Heart left ventricle (tissue), 16 donors: ENCODE measurements around the gene TMEM205. TPM values are rescaled to one million over a fixed set of nuclear protein-coding genes. Genes with fewer than 3 reads are reported as not detected.

Experiments used
- ATAC-seq, 4 donors: fragments of 200-7000 bp; cut with Tn5 transposase; one replicate each; pipeline ENCODE4 v1.9.1; 2020 to 2022; ENCODE audit warnings: moderate library complexity in 4 of 4, mild to moderate bottlenecking in 3 of 4, moderate number of reproducible peaks in 1 of 4
- DNase-seq, 5 donors: peaks; one replicate each; pipeline ENCODE4 v3.0.0-alpha.2; 2020
- H3K27ac ChIP-seq, 12 donors: fragments of 200-600 bp; sonication (generic) in 4 of 12; one replicate each; pipeline versions ENCODE4 v1.5.0 to v1.8.0; 2016 to 2022; ENCODE audit warnings: mild to moderate bottlenecking in 2 of 12
- H3K27me3 ChIP-seq, 9 donors: fragments of 200-600 bp; sonication (generic) in 2 of 9; one replicate each; pipeline versions ENCODE4 v1.5.1 to v1.8.0; 2016 to 2022; ENCODE audit warnings: mild to moderate bottlenecking in 3 of 9
- H3K36me3 ChIP-seq, 9 donors: fragments of 200-600 bp; sonication (generic) in 2 of 9; one replicate each; pipeline versions ENCODE4 v1.5.0 to v1.8.0; 2018 to 2022; ENCODE audit warnings: mild to moderate bottlenecking in 2 of 9
- H3K4me1 ChIP-seq, 12 donors: fragments of 200-600 bp; sonication (generic) in 4 of 12; one replicate each; pipeline versions ENCODE4 v1.5.0 to v1.8.0; 2016 to 2022; ENCODE audit warnings: mild to moderate bottlenecking in 3 of 12
- H3K4me3 ChIP-seq, 12 donors: fragments of 200-600 bp; sonication (generic) in 4 of 12; one replicate each; pipeline versions ENCODE4 v1.5.0 to v1.8.0; 2017 to 2022; ENCODE audit warnings: mild to moderate bottlenecking in 9 of 12, moderate library complexity in 4 of 12
- H3K9me3 ChIP-seq, 12 donors: fragments of 200-600 bp; sonication (generic) in 4 of 12; one replicate each; pipeline versions ENCODE4 v1.5.0 to v1.8.0; 2016 to 2022; ENCODE audit warnings: mild to moderate bottlenecking in 1 of 12
- CTCF ChIP-seq, 12 donors: fragments of 200-600 bp; sonication (generic) in 4 of 12; IDR thresholded peaks; one replicate each; pipeline versions ENCODE4 v1.5.0 to v1.8.0; 2018 to 2022; ENCODE audit warnings: antibody characterized with exemption in 12 of 12, mild to moderate bottlenecking in 5 of 12
- POLR2A ChIP-seq, 2 donors: fragments of 450-650 bp; IDR thresholded peaks; one replicate each; pipeline ENCODE4 v1.6.1; 2017; ENCODE audit warnings: antibody characterized with exemption in 2 of 2, mild to moderate bottlenecking in 2 of 2, moderate library complexity in 2 of 2
- WGBS, 4 donors: extraction: QIAGEN DNeasy Blood & Tissue Kit in 2 of 4; methylation state at CpG; one replicate each; pipeline versions ENCODE4 v1.1.5 to v1.1.7; 2013 to 2018; 5-methylcytosine and 5-hydroxymethylcytosine counted together
- intact Hi-C, 10 donors: fragments of 100-400 bp; cut with DNase I; formaldehyde crosslinking; loops; one replicate each; pipeline versions ENCODE4 v1.11.1 to v1.14.2; 2022
- polyA plus RNA-seq, 2 donors: library from polyadenylated mRNA; stranded (reverse); fragments of 200-250 nt; gene quantifications; one replicate each; pipeline ENCODE4 v1.2.3, GENCODE V29; 2013
- total RNA-seq, 9 donors: library from RNA; depleted of rRNA in 2 of 9; stranded (reverse); fragments of >200 nt in 2 of 9; fragmentation: NEBNext Ultra II Directional in 3 of 9; extraction: Animal tissue kit (Norgen Biotek cat#: 25700) in 3 of 9; gene quantifications; one replicate each; pipeline versions ENCODE4 v1.1.0 to v1.2.4, GENCODE V29; 2016 to 2023
- donor health status: ischemic (EF 13 %, LVEDD 7.1; RV severe dilation, severe dysfunction).
- donor health status: healthy with polysubstance abuse.
- donor health status: DM: no; HTN: yes; CAD: no.
- donor health status: DM: no; HTN: no; CAD: no.
- donor health status: ischemic (EF 25% LVEDD 6.9; RV normal size, moderate dysfunction).
- donor health status: ischemic (EF 25% LVEDD 5.7; RV mildly dilated, moderate dysfunction).
- donor health status: healthy.
- donor health status: DM: yes; HTN: yes; CAD: no.
- donor health status: ischemic (EF 35%, LVEDD 5.7; RV mildly dilated, moderate dysfunction).
- donor health status: nonischemic (EF 11% LVEDD 7.7; RV severe dilation, severe dysfunction).
- donor health status: DM: yes; HTN: yes; CAD: no.
- donor health status: PGD.
- donor health status: ischemic (EF 29% LVEDD 5.4; RV normal size, mild dysfunction).
- donor health status: nonischemic (EF 23%, LVEDD 6.1; RV moderate dilation, normal function).

TMEM205 gene
- total and polyA plus RNA-seq, 11 donors = 68.3 to 372 (median 90.6) TPM

DNA sequence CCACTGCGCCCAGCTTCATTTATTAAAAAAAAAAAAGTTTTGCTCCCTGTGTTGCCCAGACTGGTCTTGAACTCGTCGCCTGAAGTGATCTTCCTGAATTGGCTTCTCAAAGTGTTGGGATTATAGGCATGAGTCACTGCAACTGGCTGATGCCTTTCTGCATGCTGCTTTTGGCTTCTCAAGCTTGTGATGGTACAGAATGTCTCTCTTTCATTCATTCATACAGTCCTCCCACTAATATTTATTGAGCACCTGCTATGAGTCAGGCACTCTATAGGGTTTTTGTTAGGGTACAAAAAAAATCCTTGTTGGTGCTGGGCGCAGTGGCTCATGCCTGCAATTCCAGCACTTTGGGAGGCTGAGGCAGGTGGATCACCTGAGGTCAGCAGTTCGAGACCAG lies 41.1 kb downstream of the TMEM205 start:
- intact Hi-C loops = loop anchor here in 1 of 10 donors (5.0 kb wide), 1 partner anchor 32 kb away; the partner anchor contains the start of gene RAB3D
- Histone ChIP-seq H3K36me3 (no peaks in the 10 kb centered on the region), H3K9me3 (no peaks in the 10 kb centered on the region), H3K4me3 (no peak overlapping the region), H3K27ac (no peak overlapping the region), H3K27me3 (no peaks in the 10 kb centered on the region), H3K4me1 (no peaks in the 10 kb centered on the region)
- TF ChIP-seq POLR2A (IDR thresholded peaks at IDR 0.05) = no peak
- no peak for TF ChIP-seq CTCF (IDR thresholded peaks at IDR 0.05)
- ATAC-seq (no peak), DNase-seq (no peak)
- WGBS, 4 donors = 84 to 96% (median 92%) methylated on average over 5 of the region's 5 CpGs

GRCh38 chr19:11300811-11301120 lies 45.3 kb downstream of the TMEM205 start:
- Histone ChIP-seq H3K36me3 (no peaks in the 10 kb centered on the region), H3K27me3 (no peaks in the 10 kb centered on the region), H3K27ac (no peak overlapping the region), H3K4me1 (peaks cover 0 to 14% (median 0%) of the 10 kb centered on the region in 12 donors), H3K4me3 (no peak overlapping the region), H3K9me3 (no peaks in the 10 kb centered on the region)
- intact Hi-C loops = loop anchor here in 1 of 10 donors (5.0 kb wide), 1 partner anchor 37 kb away; the partner anchor contains the start of gene RAB3D
- 78 to 87% (median 85%) methylated on average over 11 of the region's 11 CpGs for WGBS, 4 donors
- TF ChIP-seq CTCF (IDR thresholded peaks at IDR 0.05) = no peak
- no peak for TF ChIP-seq POLR2A (IDR thresholded peaks at IDR 0.05)
- ATAC-seq (no peak), DNase-seq (no peak)

- H3K36me3 ChIP-seq = no peaks in the 10 kb centered on the region
- TF ChIP-seq POLR2A (IDR thresholded peaks at IDR 0.05) = no peak
- no peak overlapping the region for H3K27ac ChIP-seq
- H3K9me3 ChIP-seq = no peaks in the 10 kb centered on the region
- H3K4me3 ChIP-seq = no peak overlapping the region
- H3K27me3 ChIP-seq = no peaks in the 10 kb centered on the region
- WGBS, 4 donors = 75 to 80% (median 78%) methylated on average over 8 of the region's 8 CpGs
- ATAC-seq (no peak), DNase-seq (no peak)
- intact Hi-C loops = loop anchor here (5.0 to 10.0 kb wide), 7 partner anchors 37 to 285 kb away; partner anchors contain the start of genes SWSAP1 (in 6 of the 10), ELAVL3 (in 3 of the 10), RAB3D (in 3 of the 10) and EPOR (in 1 of the 10)
- H3K4me1 ChIP-seq = peaks cover 0 to 15% (median 0%) of the 10 kb centered on the region in 12 donors
These were observed 45.9 kb downstream of the TMEM205 start for GRCh38 chr19:11299946-11300810.

DNA sequence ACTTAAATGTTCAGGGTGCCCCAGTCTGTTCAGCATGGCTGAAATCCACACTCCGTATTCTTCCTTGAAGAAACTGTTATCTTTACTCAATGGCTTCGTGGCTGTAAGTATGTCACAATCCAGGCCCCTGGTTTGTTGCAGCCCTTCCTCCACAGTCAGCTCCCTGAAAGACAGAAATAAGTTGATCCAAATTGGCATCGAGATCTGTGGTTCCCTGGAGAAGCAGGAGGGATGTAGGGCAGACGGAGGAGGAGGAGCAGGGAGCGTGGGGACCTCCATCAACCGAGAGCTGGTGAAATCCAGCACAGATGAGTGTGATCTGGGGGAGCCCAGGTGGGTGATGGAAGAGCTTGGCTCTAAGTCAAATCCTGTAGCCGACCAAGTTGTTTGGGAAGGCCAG lies 49.8 kb downstream of the TMEM205 start:
- no peak for TF ChIP-seq POLR2A (IDR thresholded peaks at IDR 0.05)
- Histone ChIP-seq H3K27me3 (no peaks in the 10 kb centered on the region), H3K36me3 (no peaks in the 10 kb centered on the region), H3K4me1 (peaks cover 0 to 32% (median 6%) of the 10 kb centered on the region in 12 donors), H3K27ac (peak overlapping the region in 9 of 12 donors; percentile 15 to 50 (median 41)), H3K9me3 (no peaks in the 10 kb centered on the region), H3K4me3 (no peak overlapping the region)
- 48 to 54% (median 52%) methylated on average over 7 of the region's 7 CpGs for WGBS, 4 donors
- intact Hi-C loops = loop anchor here (5.0 to 10.0 kb wide), 7 partner anchors 41 to 289 kb away; partner anchors contain the start of genes SWSAP1 (in 6 of the 10), ELAVL3 (in 3 of the 10), RAB3D (in 2 of the 10) and EPOR (in 1 of the 10)
- DNase-seq = peak in 2 of 5 donors; percentile 39 to 49
- ATAC-seq = peak in 2 of 4 donors; percentile 10 to 30

DNA sequence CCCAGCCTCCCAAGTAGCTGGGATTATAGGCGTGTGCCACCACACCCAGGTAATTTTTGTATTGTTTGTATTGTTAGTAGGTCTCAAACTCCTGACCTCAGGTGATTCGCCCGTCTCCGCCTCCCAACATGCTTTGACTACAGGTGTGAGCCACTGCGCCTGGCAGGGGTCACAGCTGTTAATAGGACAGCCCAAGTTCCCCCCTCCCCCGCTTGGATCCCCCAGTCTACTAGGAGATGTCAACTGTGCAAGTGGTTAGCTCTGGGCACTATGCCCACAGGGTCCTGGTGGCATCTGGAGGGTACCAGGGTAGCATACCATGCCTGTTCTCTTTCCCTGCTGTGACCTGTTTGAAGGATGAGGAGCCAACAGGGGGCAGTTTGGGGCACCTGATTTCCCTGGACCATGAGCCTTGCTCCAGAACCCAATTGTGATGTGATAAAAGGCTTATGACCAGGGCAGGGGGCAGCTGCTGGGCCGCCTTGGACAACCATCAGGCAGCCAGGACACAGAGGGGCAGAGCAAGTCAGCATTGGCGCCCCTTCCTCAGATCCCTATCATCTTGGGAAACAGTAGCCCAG lies 50.3 kb downstream of the TMEM205 start, which contains the start of gene TSPAN16:
TSPAN16 (plus strand) TSS at position 496 of the 581 bp plus-strand sequence. CDS start 138 bp downstream, outside the sequence.
- intact Hi-C loops = loop anchor here (2.0 to 10.0 kb wide), 8 partner anchors 42 to 289 kb away; partner anchors contain the start of genes SWSAP1 (in 6 of the 10), ELAVL3 (in 3 of the 10), RAB3D (in 2 of the 10) and EPOR (in 1 of the 10)
- ATAC-seq (no peak), DNase-seq (no peak)
- no peaks in the 10 kb centered on the region for H3K27me3 ChIP-seq
- H3K4me1 ChIP-seq = peaks cover 0 to 32% (median 6%) of the 10 kb centered on the region in 12 donors
- no peaks in the 10 kb centered on the region for H3K36me3 ChIP-seq
- no peaks in the 10 kb centered on the region for H3K9me3 ChIP-seq
- no peak within 1 kb of the TSS for H3K4me3 ChIP-seq
- 81 to 92% (median 88%) methylated on average over 8 of the region's 8 CpGs for WGBS, 4 donors
- TF ChIP-seq POLR2A (IDR thresholded peaks at IDR 0.05) (no peak), CTCF (IDR thresholded peaks at IDR 0.05) (no peak)
- H3K27ac ChIP-seq = peak within 1 kb of the TSS in 9 of 12 donors; percentile 15 to 50 (median 41)
